Mononuclear cell (primary cell): Measurements from ENCODE around the gene WNT16. TPM values are rescaled to one million over a fixed set of nuclear protein-coding genes. Genes with fewer than 3 reads are reported as not detected.
A peak's percentile ranks its signal among the peaks of the same experiment; 100 is the strongest.
"Not testable (repeated sequence)": the region's sequence is repeated elsewhere in the genome, so short reads cannot be mapped to it uniquely, and the experiment has no call there.

Experiments
- H3K27me3 ChIP-seq: 2 replicates; pipeline ENCODE4 v1.6.0; 2011; ENCODE audit warnings: low read length, control low read depth; ENCODE audit not compliant: insufficient read depth
- H3K4me1 ChIP-seq: 2 replicates; pipeline ENCODE4 v1.5.1; 2011; ENCODE audit warnings: mild to moderate bottlenecking, low read length, control low read depth; ENCODE audit not compliant: insufficient read depth
- H3K4me3 ChIP-seq: 2 replicates; pipeline ENCODE4 v1.5.1; 2011; ENCODE audit warnings: mild to moderate bottlenecking, low read length, moderate library complexity
- H3K9me3 ChIP-seq: 2 replicates; pipeline ENCODE4 v1.5.1; 2011; ENCODE audit warnings: low read depth, mild to moderate bottlenecking, control low read depth, low read length
- total RNA-seq: library from RNA; depleted of rRNA; stranded (reverse); fragments of >200 nt; gene quantifications from one replicate; pipeline ENCODE4 v1.2.3, GENCODE V29; 2012

The WNT16 gene
- 0.21 TPM for total RNA-seq

DNA sequence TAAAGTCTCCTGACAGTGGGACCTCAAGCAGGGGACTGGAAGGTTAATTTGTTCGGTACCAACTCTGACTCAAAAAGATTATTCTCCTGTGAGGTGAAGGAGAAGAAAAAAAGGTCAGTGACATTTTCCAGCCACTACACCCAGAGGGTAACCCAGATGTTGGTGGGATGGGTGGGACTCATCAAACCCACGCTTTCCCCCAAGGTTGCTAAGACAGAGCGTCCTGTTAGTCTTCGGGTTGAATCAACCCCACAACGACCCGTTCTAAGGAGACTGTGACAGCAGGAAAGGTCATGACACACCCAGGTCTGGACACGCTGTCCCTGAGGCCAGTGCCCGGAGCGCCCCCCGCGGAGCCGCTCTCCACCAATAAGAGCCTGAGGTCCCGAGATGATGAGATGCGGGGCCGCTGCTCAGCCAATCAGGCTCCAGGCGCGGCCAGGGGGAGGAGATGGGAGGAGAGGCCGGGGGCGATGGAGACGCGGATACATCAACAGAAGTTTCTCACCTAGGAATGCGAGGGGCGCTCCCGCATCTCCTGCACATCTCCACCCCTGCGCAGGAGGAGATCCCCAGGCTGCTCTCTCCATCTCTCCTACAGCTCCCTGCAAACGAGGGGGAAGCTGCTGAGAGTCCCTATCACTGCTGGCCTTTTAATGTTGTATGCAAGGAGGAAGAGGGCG lies at the start of gene WNT16:
TSS of gene WNT16 (plus strand) at position 493 of the 683 bp plus-strand sequence. CDS start 293 bp downstream, outside the sequence.
- H3K4me1 ChIP-seq, result no peaks in the 10 kb centered on the region
- no peaks in the 10 kb centered on the region for H3K9me3 ChIP-seq
- H3K27me3 ChIP-seq, result peaks cover 64% of the 10 kb centered on the region
- peak within 1 kb of the TSS; percentile 43 for H3K4me3 ChIP-seq

DNA sequence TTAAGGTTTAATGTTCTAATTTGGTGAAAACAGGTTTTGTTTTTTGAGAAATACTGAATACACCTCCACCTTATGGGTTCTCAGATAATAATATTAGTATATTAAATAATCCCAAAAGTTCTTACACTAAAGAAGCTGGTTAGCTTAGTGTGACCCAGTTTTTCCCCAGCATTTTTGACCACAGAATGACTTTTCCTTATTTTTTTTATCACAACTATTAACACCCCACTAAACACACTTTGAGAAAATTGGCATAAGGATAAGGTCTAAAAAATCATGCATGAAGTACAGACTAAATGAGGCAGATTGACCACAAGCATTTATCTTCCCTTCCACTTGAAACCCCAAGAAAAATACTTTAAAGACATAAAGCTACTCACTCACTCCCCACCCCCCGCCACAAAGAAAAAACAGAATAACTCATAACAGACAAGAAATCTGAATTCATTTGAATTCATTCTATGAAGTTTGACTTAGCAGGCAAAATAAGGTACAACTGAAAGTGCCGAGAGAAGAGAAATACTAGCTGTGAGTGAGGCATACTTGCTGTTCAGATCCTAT lies 49.7 kb upstream of the WNT16 start:
- Histone ChIP-seq H3K4me3 (no peak overlapping the region), H3K27me3 (no peaks in the 10 kb centered on the region), H3K4me1 (no peaks in the 10 kb centered on the region), H3K9me3 (no peaks in the 10 kb centered on the region)

DNA sequence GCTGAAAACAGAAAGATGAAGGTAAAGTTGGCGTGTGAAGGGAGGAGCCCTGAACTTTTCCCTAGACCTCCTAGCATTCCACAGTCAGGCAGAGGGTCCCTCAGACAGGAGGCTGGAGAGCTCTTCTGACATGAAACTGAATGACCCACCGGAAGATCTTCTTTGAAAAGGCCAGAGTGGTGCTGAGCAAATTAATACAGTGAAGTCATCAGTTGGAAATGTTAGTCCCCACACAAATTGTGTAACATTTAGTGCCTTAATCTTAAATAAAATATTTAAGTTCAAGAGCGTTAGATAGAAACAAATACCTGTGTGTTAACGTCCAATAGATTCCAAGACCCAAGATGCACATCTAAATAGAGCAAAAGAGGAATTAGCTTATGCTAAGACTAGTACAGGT lies 49.0 kb upstream of the WNT16 start:
- H3K4me1 ChIP-seq, result no peaks in the 10 kb centered on the region
- H3K9me3 ChIP-seq, result no peaks in the 10 kb centered on the region
- H3K4me3 ChIP-seq, result no peak overlapping the region
- no peaks in the 10 kb centered on the region for H3K27me3 ChIP-seq

GRCh38 chr7:121280656-121281055 lies 48.1 kb upstream of the WNT16 start:
- Histone ChIP-seq H3K4me3 (no peak overlapping the region), H3K9me3 (no peaks in the 10 kb centered on the region), H3K27me3 (no peaks in the 10 kb centered on the region), H3K4me1 (no peaks in the 10 kb centered on the region)

GRCh38 chr7:121282129-121282528 lies 46.7 kb upstream of the WNT16 start:
- no peaks in the 10 kb centered on the region for H3K4me1 ChIP-seq
- H3K9me3 ChIP-seq, result peaks cover 9% of the 10 kb centered on the region
- no peaks in the 10 kb centered on the region for H3K27me3 ChIP-seq
- no peak overlapping the region for H3K4me3 ChIP-seq

DNA sequence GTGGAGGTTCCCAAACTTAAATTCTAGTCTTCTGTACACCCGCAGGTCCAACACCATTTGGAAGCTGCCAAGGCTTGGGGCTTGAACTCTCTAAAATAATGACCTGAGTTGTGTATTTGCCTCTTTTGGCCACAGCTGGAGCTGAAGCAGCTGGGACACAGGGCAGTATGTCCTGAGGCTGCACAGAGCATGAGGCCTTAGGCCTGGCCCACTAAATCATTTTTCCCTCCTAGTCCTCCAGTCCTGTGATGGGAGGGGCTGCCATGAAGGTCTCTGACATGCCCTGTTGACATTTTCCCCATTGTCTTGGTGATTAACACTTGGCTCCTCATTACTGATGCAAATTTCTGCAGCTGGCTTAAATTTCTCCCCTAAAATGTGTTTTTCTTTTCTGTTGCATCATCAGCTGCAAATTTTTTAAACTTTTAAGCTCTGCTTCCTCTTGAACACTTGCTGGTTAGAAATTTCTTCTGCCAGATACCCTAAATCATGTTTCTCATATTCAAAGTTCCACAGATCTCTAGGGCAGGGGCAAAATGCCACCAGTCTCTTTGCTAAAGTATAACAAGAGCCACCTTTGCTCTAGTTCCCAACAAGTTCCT lies 43.6 kb upstream of the WNT16 start:
- no peaks in the 10 kb centered on the region for H3K27me3 ChIP-seq
- no peaks in the 10 kb centered on the region for H3K4me1 ChIP-seq
- H3K4me3 ChIP-seq, result no peak overlapping the region
- peaks cover 14% of the 10 kb centered on the region for H3K9me3 ChIP-seq

GRCh38 chr7:121286186-121286585 lies 42.6 kb upstream of the WNT16 start:
- Histone ChIP-seq H3K27me3 (no peaks in the 10 kb centered on the region), H3K4me3 (no peak overlapping the region), H3K4me1 (no peaks in the 10 kb centered on the region), H3K9me3 (peaks cover 14% of the 10 kb centered on the region)

GRCh38 chr7:121286742-121287734 lies 41.8 kb upstream of the WNT16 start:
- no peaks in the 10 kb centered on the region for H3K27me3 ChIP-seq

DNA sequence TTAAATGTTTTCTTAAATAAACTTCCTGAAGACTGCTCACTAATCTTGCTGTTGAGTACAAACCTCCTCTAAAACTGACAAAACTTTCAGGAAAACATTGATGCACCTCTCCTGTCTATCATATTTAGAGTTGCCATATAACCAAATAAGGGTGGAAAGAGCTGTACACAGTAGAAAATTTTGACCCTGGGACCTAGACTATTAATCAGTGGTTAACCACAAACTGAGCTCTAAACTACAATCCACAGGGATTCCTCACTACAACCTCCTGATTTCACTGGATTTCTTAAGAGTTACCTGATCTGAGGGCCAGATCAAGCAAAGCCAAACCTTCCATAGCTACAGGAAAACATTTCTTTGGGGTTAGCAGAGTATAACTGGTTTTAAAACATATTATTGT lies 39.9 kb upstream of the WNT16 start:
- no peaks in the 10 kb centered on the region for H3K27me3 ChIP-seq
- H3K4me1 ChIP-seq, result no peaks in the 10 kb centered on the region
- H3K9me3 ChIP-seq, result peaks cover 14% of the 10 kb centered on the region
- no peak overlapping the region for H3K4me3 ChIP-seq

More at GRCh38 chr7:121286742-121287734, 41.8 kb upstream of the WNT16 start:
- Histone ChIP-seq H3K4me1 (no peaks in the 10 kb centered on the region), H3K4me3 (no peak overlapping the region), H3K9me3 (peaks cover 14% of the 10 kb centered on the region)

- H3K9me3 ChIP-seq, result peaks cover 14% of the 10 kb centered on the region
- H3K4me3 ChIP-seq, H3K27me3 ChIP-seq, H3K4me1 ChIP-seq: not testable (repeated sequence)
Measured at GRCh38 chr7:121289930-121290329, 38.9 kb upstream of the WNT16 start.

GRCh38 chr7:121294448-121294992 lies 34.3 kb upstream of the WNT16 start:
- no peak overlapping the region for H3K4me3 ChIP-seq
- H3K4me1 ChIP-seq, result no peaks in the 10 kb centered on the region
- H3K9me3 ChIP-seq, result no peaks in the 10 kb centered on the region
- no peaks in the 10 kb centered on the region for H3K27me3 ChIP-seq

GRCh38 chr7:121297843-121298242 lies 31.0 kb upstream of the WNT16 start:
- Histone ChIP-seq H3K4me3 (no peak overlapping the region), H3K27me3 (no peaks in the 10 kb centered on the region), H3K4me1 (no peaks in the 10 kb centered on the region), H3K9me3 (no peaks in the 10 kb centered on the region)

DNA sequence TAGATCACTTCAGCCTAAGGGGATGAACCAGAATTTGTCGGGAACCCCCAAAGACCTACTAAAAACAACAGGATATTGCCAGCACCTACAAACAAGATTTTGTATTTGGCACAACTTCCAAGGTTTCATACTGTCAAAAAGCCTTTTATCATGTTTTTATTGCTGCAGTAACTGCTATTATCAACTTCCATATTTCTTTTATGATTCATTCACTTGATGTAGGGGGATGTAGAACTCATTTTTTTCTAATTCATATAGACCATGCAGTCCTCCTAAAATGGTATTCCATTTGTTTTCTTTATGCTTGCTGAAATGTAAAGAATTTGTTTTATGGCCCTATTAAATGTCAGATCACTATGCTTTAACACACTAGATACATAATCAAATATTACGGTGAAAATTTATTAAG lies 30.0 kb upstream of the WNT16 start:
- no peaks in the 10 kb centered on the region for H3K9me3 ChIP-seq
- H3K27me3 ChIP-seq, result no peaks in the 10 kb centered on the region
- H3K4me1 ChIP-seq, result no peaks in the 10 kb centered on the region
- H3K4me3 ChIP-seq, result no peak overlapping the region

GRCh38 chr7:121300685-121301420 lies 27.9 kb upstream of the WNT16 start:
- H3K4me1 ChIP-seq, result no peaks in the 10 kb centered on the region
- H3K27me3 ChIP-seq, result no peaks in the 10 kb centered on the region
- H3K4me3 ChIP-seq, result no peak overlapping the region
- no peaks in the 10 kb centered on the region for H3K9me3 ChIP-seq
